Activated CD4-positive, alpha-beta T cell treated with anti-CD3 and anti-CD28 coated beads for 4 hours (primary cell): ENCODE measurements around the gene SLC6A6.
"Not testable (repeated sequence)": the region's sequence is repeated elsewhere in the genome, so short reads cannot be mapped to it uniquely, and the experiment has no call there.

Source experiments
- DNase-seq, 2 donors: peaks; one replicate each; pipeline ENCODE4 v3.0.0-alpha.2; 2020

SLC6A6 gene

DNA sequence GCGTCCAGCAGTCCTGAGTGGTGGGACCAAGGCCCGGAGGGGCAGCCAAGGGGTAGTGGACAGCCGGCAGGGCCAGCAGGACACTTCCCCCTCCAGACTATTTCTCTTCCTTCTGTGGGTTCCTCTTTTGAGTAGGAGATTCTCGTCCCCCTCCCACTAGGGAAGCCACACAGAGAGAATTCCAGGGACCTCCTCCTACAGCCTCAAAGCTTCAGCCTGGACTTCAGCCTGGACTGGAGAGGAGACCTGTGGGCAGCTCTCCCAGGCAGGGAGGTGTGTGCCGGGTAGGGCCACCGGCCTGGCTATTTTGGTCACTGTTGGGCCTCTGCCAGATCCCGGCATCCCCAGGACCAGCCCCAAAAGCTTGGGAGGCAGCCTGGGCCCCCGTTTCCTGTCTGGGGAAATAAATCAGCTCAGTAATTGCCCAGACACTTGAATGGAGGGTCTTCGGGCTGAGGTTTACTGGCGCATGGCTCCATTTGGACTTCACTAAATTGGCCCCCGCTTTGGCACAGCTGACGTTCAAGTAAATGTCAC lies 1.3 kb downstream of the SLC6A6 start:
- no peak for DNase-seq

DNA sequence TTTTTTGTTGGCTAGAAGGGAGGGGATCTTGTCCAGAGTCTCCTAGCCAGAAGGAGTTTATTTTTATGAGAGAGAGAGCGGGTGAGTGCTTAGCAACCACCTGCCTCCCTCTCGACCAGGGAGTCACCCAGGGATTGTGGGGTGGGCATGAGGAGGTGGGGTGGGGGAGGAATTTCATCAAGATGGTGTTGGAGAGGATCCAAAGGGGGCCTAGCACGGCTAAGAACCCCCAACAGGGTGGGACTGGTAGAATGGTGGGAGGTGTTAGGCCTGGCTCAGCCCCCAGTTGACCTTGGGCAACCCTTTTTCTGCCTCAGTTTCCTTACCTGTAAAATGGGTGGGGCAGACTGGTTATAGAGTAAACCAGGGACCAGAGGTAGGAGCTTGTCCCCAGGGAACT lies 1.8 kb downstream of the SLC6A6 start:
- DNase-seq: no peak

DNA sequence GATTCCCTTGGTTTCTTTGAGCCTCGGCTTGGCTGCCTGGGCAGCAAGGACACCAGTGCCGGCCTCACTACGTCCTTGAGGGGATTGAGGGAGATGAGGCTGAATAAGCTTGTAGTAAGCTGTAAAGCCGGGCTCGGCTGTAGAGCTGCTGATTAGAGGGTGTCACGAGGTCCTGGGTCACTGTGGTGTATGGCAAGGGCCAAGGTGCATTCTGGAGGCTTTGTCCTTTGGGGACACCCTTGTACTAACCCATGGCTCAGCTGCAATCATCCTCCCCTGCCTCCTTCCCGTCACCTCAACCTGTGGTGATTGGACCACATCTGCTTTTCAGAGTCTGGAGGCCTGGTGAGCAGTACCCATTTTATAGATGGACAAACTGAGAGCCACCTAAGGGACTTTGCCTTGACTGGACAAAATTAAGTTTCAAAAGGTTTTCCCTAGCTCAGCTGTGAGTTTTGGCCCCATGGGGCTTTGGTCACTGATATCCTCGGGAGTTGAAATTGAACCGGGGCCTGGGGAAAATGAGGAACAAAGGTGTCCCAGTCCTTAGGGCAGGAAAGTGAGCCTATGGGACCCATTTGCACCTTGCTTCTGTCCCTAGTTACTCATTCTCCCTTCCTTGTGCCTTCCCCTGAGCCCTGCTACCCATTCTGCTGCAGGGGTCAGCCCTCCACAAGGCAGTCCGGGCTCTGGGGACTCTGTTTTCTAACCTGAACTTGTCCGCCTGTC lies 2.4 kb downstream of the SLC6A6 start:
- DNase-seq: no peak

DNA sequence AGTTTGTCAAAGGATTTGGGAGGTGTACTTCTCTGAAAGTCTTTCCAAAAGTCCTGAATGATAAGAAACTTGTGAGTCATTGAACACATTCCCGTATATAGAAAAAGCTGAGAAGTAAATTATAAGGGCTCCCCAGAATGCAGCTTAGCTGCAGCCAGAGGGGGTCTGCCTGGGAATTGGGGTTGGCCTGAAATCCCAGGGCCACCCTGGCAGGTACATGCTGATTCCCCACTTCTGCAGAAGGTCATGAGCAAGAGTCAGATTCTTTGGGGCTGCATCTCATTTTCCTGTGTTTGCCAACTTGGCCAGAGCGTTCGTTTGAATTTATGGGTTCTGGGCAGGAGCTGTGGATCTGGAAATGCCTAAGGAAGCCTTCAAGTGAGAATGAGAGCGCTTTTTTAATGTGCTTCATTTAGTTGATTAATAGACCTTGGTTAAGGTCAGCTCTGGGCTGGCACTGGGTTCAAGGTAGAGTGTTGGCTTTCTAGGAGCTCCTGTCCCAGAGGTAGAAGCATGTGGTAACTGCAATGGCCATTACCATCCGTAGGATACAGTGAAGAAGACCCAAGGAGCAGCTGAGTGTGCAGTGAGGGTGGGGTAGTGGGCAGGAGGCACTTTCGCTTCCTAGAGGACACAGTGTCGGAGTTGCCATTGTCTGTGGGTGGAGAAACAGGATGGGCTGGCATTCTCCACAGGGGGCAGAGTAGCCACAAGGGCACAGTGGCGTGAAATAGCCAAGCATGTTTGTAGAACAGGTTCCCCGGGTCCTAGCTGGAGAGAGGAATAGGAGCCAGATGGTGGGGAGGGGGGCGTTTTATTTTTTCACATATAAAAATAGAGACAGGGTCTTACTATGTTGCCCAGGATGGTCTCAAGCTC lies 3.2 kb downstream of the SLC6A6 start:
- DNase-seq: no peak

DNA sequence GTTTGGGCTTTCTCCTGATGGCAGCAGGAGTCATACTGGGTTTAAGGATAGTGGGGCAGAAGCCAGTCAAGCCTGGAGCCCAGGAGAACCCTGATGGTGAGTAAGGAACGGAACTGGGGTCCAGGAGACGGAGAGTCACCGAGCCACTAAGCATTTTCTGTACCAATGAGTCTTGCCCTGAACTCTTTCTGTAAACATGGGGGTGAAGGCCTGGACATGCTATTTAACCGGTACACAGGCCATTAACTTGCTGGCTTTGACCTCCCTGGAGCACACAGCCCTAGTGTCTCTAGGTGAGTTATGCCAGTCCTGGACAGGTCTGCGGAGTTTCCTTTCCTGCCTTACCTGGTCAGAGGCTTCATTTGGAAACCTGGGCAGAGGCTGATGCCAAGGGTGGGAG lies 3.9 kb downstream of the SLC6A6 start:
- no peak for DNase-seq

DNA sequence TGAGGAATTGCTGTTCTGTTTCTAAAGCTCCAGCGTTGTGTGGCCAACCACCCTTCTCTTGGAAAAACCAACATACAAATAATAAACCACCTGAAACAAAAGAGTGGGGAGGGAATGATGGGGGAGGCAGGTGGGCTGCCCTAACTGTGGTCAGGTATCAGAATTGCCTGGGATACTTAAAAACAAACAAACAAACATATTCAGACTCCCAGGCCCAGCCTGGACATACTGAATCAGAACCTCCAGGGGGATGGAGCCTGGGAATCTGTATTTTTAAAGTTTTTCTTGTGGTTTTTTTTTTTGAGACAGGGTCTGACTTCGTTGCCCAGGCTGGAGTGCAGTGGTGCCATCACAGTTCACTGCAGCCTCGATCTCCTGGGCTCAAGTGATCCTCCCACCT lies 4.4 kb downstream of the SLC6A6 start:
- DNase-seq: no peak

DNA sequence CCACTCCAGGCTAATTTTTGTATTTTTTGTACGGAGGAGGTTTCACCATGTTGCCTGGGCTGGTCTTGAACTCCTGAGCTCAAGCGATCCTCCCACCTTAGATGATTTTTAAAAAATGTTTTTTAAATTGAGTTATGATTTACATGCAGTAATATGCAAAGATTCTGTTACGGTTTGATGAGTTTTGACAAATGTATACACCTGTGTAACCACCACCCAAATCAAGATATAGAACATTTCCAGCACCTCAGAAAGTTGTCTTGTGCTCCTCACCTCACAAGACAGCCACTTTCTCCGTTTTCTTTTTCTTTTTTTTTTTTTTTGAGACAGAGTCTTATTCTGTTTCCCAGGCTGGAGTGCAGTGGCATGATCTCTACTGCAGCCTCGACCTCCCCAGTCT lies 4.8 kb downstream of the SLC6A6 start:
- DNase-seq: no peak

DNA sequence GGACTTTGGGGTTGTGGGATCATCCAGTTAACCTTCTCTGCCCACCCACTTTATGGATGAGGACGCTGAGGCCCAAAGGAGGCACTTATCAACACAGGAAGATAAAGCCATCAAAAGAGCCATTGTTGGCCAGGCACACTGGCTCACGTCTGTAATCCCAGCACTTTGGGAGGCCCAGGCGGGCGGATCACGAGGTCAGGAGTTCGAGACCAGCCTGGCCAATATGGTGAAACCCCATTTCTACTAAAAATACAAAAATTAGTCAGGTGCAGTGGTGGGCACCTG lies 7.3 kb downstream of the SLC6A6 start:
- DNase-seq: not testable (repeated sequence)

DNA sequence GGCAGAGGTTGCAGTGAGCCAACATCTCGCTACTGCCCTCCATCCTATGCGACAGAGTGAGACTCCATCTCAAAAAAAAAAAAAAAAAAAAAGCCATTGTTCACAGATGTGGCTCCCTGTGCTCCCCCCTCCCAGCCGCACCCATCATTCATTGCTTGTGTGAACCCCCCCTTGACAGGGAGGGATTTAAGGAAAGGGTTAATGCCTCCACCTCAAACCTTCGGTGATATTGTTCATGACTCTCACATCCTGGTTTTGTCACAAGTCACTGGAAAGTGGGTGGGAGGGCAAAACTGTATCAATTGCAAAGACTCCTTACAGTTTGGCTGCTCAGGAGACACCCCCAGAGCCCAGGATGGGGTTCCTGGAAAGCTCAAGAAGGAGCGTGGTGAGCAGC lies 7.7 kb downstream of the SLC6A6 start:
- no peak for DNase-seq

DNA sequence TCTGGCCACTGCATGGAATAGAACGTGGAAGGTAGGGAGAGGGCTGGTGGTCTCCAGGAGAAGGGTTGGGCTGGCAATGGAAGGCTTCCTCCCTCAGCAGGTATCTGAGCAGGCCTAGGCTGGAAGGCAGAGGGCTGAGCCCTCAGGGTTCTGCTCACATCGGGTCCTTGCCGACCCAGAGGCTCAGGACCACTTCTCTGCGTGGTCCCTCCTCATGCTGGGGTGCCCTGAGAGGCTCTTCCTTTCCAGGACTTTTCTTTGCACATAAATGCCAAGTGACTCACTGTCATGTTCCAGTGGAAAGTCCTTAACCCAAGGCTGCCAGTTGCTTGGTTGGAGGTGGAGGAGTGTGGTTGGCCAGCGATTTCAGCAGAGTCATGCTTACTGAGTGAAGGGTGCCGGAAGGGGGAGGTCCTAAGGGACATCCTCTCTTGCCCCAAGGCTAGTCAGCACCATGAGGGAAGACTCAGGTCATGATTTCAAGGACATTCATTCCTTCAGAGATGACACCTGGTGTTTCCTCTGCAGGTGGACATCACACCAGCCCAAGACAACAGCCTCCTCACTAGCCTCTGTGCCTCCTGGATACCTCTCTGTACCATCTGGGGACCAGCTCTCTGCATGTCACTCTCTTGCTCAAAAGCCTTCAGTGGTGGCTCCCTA lies 8.2 kb downstream of the SLC6A6 start:
- DNase-seq: no peak

DNA sequence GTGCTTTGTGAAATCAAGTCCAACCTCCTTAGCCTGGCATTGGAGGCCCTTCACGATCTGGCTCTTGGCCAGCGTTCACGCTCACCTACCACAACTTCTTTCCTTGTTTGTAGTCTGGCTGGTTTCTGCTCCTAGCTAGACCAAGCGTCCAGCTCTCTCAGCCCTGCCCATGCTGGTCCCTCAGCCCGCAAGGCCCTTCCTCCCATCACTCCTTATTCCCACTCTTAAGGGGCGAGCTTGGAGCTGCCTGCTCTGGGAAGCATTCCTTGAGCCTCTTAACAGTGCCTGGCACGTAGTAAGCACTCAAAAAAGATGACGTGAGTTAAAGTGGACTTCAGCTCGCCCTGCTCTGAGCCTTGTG lies 8.7 kb downstream of the SLC6A6 start:
- DNase-seq: no peak

DNA sequence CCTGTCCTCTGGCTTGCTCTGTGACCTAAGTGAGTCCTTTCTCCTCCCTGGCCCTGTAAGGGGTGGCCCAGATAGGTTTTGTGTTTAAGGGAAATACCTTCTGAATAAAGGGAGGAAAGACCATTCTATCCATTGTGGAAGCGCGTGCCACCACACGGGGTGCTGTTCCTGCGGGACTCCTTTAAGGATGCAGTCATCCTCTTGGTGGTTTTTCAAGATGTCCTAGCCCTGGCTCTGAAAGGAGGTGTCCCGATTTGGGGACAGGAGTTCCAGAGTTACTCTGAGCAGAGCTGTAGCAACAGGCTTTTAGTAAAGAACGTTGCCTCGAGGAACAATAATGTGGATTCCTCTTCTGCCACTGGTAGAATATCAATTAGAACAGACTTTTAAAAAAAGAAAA lies 9.6 kb downstream of the SLC6A6 start:
- no peak for DNase-seq

DNA sequence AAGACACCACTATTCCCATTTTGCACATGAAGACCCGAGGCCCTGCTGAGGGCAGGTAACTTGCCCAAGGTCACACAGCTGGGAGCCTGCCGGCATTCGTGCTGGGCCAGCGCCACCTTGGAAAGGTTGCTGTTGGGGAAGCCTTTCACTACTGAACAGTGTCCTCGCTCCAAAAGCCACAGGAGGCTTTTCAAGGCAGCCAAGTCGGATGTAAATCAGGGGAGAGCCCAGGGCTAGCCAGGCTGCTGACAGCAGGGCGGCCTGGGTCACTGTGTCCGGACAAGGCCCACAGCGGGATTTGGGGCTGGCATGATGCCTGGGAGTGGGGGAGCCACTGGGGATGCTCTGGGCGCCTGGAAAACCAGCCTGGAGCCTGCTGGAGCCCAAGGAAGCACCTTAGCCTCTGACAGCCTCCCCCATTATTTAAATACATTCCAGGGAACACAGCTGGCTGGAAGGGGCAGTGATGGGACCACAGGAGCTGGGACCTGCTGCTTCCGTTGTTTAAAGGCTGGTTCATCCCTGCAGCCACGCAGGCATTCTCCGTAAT lies 10.5 kb downstream of the SLC6A6 start:
- DNase-seq: no peak

DNA sequence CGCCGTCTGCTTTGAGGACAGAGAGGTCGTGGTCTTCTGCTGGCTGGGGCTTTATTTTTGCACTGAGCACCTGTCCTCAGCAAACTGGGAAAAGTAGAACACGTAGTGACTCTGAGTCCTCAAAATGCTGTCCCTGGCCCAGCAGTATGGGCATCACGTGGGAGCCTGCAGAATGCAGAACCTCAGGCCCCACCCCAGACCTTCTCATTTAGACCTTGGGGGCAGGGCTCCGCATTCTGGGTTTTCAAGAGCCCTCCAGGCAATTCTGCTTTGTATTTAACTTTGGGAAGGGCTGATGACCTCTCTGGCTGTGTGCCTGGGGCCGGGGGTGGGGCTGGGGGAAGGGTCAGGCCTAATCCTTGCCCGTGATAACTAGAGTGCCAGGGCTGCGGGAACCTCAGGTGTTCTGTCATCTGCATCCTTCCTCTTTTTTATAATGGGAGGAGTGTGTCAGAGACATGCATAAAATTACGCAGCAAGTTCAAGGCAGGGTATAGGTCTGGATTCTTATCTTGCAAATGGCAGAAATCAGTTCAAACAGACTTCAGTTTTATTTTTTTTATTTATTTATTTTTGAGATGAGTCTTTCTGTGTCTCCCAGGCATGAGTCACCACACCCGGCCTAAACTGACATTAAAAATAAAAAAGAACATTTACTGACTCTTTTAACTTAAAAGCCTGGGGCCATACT lies 11.1 kb downstream of the SLC6A6 start:
- DNase-seq: no peak

DNA sequence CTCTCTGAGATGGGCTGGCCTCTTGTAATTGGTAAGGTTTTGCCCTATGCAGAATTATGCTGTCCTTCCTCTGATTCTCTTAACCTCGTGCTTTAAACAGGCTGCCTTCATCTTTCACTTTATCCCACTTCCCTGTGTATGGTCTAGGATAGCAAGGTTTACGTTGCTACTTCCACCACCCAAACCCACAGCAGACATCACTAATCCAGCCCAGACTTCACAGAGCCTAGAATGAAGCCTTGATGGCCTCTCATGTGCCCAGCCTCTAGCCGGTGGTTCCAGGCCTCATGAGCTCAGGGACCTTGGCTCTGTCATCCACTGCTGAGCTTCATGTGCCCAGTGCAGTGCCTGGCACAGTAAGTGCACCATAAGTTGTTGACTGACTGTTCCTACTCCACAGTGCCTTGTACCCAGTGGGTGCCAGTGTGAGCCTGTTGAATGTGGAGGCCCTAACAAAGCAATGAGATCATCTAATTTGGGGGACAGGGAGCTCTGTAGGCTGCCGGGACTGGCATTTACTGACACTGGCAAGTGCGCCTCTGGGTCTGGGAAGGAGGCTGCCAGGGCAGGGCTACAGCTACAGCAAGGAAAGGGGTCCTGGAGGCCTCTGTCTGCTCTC lies 12.5 kb downstream of the SLC6A6 start:
- no peak for DNase-seq

DNA sequence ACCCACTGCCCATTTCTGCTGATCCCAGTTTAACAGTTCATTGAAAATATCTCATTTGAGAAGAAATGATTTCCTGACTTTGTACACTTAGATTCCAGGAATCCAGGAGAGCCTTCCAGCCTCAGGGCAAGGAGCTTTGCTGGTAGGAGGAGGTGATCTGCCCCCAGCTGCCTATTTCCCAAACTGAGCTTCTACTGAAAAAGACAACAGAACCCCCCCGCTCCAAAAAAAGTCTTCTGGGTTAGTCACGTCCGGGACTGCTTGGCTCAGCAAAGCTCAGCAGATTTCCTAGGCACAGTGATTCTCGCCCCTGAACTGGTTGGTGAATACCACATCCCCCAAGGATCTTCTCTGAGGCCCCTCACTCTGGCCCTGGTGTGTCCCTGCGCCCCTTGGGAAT lies 13.1 kb downstream of the SLC6A6 start:
- DNase-seq: no peak

DNA sequence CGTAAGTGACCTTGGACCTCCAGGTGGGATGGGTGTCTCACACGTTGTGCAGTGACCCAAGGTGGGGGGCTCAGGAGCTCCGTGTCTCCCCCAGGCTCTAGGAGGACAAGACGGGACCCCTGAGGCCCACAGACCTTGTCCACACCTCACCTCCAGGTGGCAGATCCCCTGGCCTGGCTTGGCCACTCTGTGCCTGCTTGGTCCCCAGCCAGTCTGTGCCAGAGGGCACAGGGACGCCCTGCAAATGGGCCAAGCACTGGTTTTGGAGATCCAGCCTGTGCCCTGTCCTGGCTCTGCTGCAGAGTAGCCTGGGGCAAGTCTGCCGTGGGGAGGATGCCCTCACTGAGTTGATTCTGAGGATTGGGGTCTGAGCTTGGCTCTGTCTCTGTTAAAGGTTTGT lies 14.0 kb downstream of the SLC6A6 start:
- no peak for DNase-seq

DNA sequence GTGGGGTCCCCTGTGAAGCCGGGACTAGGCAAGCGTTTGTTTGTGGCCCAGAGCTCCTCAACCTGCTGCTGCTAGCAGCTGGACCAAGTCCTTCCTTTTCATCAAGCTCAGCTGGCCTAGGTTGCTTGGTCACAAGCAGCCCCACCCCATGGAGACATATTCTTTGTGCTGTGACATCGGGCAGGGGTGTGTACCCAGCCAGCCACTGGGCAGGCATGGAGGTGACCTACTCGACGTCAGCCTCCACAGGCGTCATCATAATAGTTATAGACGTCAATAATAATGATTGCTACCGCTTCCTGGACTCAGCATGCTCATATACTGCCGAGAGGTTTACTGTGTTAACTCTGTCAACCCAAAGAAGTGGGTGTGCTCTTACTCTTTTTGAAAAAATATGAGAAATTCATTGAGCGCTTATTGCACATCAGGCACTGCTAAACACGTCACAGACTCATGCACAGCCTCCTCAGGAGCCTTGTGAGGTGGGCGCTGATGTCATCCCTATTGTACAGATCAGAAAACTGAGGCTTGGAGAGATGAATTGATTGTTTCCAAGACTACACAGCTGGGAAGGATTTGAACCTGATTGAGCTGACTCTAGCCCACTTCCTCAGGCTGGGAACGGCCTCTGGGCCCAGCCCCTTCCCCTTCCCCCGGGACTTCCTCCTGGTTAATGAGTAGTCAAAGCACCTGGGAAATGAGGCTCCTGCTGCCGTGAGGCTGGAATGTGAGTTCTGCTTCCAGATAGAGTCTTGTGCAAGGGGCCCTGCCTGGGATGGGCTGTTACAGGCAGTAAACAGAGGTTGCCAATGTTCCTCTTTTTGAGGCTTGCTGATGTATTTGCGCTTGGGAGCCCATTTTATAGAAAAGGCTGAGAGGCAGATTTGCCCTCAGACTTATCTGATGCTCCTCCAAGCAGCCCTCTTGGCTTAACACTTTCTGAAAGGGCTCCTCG lies 16.2 kb downstream of the SLC6A6 start:
- DNase-seq: no peak

DNA sequence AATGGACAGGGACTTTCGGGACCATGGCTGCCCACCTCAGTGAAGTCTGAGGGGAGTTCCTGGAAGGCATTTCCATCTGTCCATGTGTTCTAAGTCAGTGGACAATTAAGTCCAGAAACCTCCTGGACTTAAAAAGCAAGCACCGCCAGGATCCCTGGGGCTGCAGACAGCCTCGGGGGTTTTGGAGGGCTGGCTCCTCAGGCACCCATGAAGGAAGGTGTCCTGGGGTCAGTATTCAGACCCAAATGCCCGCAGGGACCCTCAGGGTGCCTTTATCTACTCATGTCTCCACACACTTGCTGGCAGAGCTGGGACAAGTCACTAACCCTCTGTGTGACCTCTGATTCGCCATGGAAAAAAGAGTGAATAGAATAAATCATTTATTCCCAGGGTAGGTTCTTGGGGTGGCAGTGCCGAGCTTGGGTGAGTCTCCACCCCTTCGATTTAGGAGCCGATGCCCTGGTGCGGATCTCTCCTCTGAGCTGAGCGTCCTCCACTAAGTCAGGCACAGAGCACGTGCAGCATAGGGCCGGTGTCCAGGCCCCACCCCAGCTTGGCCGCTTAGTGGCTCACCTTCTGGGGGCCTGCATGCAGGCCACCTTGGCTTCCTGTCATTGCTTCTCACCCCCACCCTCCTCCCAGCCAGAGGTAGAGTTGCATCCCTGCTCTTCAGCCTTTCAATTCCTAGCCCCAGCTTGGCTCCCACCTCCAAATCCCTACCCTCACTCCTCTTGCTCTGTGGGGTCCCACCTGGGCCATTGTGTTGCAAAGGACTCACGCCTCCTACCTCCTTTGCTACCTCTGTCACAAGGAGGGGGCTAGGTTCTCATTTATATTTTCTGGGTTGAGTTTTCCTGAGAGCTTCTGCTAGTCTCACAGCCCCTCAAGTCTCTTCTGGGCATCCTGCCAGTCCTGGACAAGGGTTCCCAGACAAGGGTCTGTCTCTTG lies 19.9 kb downstream of the SLC6A6 start:
- no peak for DNase-seq

DNA sequence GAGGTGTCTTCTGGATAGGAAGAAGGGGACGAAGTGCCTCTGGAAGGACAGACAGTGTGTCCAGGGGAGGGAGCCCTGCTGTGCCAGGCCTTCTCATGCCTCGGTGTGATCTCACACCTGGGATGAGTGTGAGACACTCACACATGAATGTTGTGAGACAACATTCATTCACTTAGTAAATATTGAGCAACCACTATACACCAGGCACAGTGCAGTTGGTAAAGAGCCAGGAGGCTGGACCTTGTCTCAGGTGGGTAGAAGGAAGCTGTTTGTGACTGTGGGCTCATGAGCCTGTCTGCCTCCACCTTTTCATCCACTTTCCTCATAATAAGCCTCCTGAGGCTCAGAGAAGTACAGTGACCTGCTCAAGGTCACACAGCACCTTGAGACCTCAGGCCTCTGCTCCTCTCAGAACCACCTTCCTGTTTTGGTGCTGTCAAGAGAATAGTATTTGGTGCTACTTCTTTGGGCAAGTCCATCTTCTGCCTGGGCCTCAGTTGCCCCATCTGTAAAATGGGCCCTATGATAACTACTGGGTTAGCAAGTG lies 20.9 kb downstream of the SLC6A6 start:
- no peak for DNase-seq
